Measurements from ENCODE around the gene CHMP4B.
"Not testable (repeated sequence)": the region's sequence is repeated elsewhere in the genome, so short reads cannot be mapped to it uniquely, and the experiment has no call there.

Gene CHMP4B

DNA sequence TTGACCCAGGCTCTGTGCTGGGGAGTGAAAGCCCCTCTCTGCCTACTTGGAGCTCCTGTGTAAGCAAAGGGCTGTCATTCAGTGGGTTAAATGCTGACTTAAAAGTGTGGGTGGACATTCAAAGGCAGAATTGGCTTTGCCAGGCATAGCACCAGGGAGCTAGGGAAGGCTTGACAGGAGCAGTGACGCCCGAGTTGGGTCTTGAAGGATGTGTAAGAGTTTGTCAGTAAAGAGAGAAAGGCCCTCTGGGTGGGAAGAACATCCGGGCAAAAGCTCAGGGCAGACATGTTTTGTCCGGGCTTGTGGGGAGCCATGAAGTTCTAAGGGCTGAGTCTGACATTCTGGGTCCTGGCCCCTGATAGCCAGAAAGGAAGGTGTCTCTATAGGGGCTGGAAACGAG is 27.9 kb upstream of the CHMP4B start:
- TF ChIP-seq ZNF274 (IDR thresholded peaks at IDR 0.05; ENCODE audit: low read depth, low read length): no peak
- H3K4me3 ChIP-seq (ENCODE audit: low read length): no peak overlapping the region

GRCh38 chr20:33783818-33784217 is 27.3 kb upstream of the CHMP4B start:
- no peak for TF ChIP-seq ZNF274 (IDR thresholded peaks at IDR 0.05; ENCODE audit: low read depth, low read length)
- H3K4me3 ChIP-seq (ENCODE audit: low read length): no peak overlapping the region

DNA sequence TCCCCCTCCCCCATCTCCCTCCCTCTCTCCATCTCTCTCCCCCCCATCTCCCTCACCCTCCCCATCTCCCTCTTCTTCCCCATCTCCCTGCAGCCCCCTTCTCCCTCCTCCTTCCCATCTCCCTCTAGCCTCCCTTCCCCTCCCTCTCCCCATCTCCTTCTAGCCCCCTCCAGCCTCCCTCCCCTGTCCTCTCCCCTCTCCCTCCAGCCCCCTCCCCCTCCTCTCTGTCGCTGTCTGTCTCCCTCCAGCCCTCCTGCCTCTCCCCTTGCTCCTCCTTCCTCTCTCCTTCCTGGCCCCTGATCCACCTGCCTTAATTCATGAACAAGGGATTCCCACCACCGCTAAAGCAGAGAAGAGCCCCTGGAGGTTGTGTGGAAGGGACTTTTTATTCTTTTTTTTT is 26.9 kb upstream of the CHMP4B start:
- H3K4me3 ChIP-seq (ENCODE audit: low read length): no peak overlapping the region
- TF ChIP-seq ZNF274 (IDR thresholded peaks at IDR 0.05; ENCODE audit: low read depth, low read length): no peak

- no peak for TF ChIP-seq ZNF274 (IDR thresholded peaks at IDR 0.05; ENCODE audit: low read depth, low read length)
- H3K4me3 ChIP-seq (ENCODE audit: low read length): no peak overlapping the region
These were observed 25.6 kb upstream of the CHMP4B start for GRCh38 chr20:33785503-33785902.

DNA sequence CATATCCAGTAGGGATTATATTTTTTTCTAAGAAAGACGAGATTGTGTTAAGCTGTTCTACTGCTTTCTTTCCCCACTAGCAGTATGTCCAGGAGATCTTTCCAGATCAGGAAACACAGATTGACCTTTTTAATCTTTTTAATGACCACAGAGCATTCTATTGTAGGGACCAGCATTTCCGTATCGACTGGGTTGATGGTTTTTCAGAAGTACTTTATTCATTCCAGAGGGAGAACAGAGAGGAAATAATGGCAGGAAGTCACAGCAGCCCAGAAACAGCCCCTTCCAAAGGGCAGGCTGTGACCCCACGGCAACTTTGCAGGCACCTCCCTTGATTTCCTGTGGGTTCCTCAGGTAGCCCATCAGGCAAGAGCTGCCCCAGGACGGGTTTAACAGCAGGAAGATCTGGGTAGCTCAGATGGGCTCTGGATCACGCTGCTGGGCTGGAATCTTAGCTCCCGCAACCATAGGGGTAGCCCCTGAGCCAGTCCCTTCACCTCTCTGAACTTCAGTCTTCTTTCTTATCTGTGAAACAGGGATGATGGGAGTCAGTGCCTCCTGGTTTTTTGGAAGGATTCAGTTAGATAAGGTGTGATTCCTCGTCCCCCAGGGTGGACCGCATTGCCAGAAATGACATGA is 23.8 kb upstream of the CHMP4B start:
- TF ChIP-seq ZNF274 (IDR thresholded peaks at IDR 0.05; ENCODE audit: low read depth, low read length): no peak
- H3K4me3 ChIP-seq (ENCODE audit: low read length): no peak overlapping the region

DNA sequence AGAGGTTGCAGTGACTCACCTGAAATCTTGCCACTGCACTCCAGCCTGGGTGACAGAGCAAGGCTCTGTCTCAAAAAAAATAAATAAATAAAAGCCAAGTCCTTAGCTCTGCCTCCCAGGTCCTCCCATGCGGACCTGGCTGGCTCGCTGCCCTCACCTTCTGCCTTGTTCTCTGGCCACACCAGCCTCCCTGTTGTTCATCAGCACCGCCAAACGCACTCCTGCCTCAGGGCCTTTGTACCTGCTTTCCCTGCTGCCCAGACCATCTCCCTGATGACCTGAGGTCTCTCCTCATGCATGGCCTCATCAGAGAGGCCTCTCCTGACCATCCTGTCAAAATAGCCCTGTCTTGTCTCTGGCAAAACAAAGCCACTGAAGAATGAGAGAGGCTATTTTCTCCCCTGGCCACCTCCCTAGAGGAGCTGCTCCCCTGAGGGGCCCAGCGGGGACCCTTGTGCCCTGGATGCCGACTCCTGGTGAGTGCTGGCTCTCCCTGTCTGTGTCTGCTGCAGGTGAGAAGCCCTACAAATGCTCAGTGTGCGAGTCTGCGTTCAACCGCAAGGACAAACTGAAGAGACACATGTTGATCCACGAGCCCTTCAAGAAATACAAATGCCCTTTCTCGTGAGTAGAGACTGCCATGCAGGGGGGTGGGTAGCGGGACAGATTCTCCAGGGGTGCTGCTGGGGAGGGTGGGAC is 22.6 kb upstream of the CHMP4B start:
- no peak overlapping the region for H3K4me3 ChIP-seq (ENCODE audit: low read length)
- TF ChIP-seq ZNF274 (IDR thresholded peaks at IDR 0.05; ENCODE audit: low read depth, low read length): no peak

DNA sequence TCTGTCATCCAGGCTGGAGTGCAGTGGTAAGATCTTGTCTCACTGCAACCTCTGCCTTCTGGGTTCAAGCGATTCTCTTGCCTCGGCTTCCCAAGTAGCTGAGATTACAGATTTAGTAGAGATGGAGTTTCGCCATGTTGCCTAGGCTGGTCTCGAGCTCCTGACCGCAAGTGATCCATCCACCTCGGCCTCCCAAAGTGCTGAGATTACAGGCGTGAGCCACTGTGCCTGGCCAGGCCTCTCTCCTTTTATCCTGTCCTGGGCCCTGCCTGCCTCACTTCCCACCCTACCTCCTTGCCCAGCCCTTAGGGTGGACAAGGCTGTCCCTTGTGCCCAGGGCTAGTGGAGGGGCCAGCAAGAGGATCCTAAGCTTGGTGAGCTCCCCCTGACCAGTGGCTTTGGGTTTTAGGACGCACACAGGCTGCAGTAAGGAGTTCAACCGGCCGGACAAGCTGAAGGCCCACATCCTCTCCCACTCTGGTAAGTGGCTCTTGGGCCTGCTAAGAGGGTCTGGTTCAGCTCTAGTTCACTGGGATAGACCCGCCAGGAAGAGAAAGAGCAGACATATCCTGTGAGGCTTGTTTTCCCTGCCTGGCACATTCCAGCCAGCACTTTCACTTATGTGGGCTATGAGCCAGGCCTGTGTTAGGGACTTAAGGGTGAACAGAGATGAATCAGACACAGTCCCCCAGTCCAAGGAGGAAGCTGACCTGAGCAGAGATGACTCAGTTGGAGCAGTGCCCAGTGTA is 21.9 kb upstream of the CHMP4B start:
- no peak overlapping the region for H3K4me3 ChIP-seq (ENCODE audit: low read length)

DNA sequence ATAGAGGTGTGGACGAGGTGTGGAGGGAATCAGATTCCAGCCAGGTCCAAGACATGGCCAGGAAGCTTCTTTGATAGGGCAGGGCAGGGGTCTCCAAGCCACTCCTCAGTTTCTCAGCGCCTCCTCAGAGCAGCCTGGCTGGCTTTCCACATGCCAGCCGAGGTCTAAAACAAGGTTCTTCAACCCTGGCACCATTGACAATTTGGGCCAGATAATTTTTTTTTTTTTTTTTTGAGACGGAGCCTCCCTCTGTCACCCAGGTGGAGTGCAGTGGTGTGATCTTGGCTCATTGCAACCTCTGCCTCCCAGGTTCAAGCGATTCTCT is 21.3 kb upstream of the CHMP4B start:
- TF ChIP-seq ZNF274 (IDR thresholded peaks at IDR 0.05; ENCODE audit: low read depth, low read length): no peak
- H3K4me3 ChIP-seq (ENCODE audit: low read length): no peak overlapping the region

More for the DNA sequence above, 21.9 kb upstream of the CHMP4B start:
- TF ChIP-seq ZNF274 (IDR thresholded peaks at IDR 0.05; ENCODE audit: low read depth, low read length): no peak

DNA sequence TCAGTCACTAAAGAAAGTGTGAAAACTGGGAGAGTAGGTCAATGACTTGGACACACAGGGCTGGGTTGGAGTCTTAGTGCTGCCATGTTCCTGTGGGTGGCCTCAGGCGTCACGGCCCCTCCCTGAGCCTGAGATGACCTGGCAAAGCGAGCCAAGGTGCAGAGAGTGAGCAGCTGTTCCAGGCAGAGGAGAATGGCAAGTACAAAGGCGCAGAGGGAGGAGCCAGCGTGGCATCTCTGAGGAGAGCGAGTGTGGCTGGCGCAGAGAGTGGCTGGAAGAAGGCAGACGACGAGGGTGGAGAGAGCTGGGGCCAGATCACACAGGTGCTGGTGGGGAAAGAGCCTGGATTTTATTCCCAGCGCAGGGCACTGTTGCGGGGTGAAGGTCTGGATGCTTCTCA is 20.6 kb upstream of the CHMP4B start:
- no peak overlapping the region for H3K4me3 ChIP-seq (ENCODE audit: low read length)
- no peak for TF ChIP-seq ZNF274 (IDR thresholded peaks at IDR 0.05; ENCODE audit: low read depth, low read length)

DNA sequence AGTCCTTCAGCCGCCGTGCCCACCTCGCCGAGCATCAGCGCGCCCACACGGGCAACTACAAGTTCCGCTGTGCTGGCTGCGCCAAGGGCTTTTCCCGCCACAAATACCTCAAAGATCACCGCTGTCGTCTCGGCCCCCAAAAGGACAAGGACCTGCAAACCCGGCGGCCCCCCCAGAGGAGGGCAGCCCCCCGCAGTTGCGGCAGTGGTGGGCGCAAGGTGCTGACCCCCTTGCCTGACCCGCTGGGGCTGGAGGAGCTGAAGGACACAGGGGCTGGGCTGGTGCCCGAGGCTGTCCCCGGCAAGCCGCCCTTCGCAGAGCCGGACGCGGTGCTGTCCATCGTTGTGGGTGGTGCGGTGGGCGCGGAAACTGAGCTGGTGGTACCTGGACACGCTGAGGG is 20.1 kb upstream of the CHMP4B start:
- no peak overlapping the region for H3K4me3 ChIP-seq (ENCODE audit: low read length)
- TF ChIP-seq ZNF274 (IDR thresholded peaks at IDR 0.05; ENCODE audit: low read depth, low read length): no peak

- no peak overlapping the region for H3K4me3 ChIP-seq (ENCODE audit: low read length)
- no peak for TF ChIP-seq ZNF274 (IDR thresholded peaks at IDR 0.05; ENCODE audit: low read depth, low read length)
These were observed 19.6 kb upstream of the CHMP4B start for GRCh38 chr20:33791540-33791939.

DNA sequence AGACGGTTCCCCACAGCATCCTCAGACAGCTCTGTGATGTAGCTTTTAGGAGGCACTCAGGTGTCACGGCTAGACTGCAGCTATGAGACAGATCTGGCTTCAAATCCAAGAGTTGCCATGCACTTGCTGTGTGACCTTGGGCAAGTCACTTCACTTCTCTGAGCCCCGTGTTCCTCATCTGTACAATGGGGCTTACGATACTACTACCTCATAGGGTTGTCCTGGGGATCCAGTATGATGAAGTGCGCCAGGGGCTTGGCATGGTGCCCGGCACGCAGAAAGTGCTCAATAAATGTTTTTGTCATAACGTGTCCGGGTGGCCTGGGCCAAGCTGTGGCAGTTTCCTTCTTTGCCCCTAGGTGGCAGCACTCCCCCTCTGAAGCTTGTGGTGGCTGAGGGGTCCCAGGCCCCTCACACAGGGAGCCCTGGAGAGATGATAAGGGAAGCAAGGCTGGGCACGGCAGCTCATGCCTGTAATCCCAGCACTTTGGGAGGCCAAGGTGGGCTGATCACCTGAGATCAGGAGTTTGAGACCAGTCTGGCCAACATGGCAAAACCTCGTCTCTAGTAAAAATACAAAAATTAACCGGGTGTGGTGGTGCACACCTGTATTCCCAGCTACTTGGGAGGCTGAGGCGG is 19.1 kb upstream of the CHMP4B start:
- no peak for TF ChIP-seq ZNF274 (IDR thresholded peaks at IDR 0.05; ENCODE audit: low read depth, low read length)
- H3K4me3 ChIP-seq (ENCODE audit: low read length): no peak overlapping the region

- not testable (repeated sequence) for H3K4me3 ChIP-seq (ENCODE audit: low read length)
These were observed 18.6 kb upstream of the CHMP4B start for GRCh38 chr20:33792598-33792989.

- TF ChIP-seq ZNF274 (IDR thresholded peaks at IDR 0.05; ENCODE audit: low read depth, low read length): no peak
These were observed 17.9 kb upstream of the CHMP4B start for GRCh38 chr20:33793011-33793931.

More at GRCh38 chr20:33793011-33793931, 17.9 kb upstream of the CHMP4B start:
- no peak overlapping the region for H3K4me3 ChIP-seq (ENCODE audit: low read length)
